Right renal pelvis (tissue), 4 donors: ENCODE data around the gene PTPRE. TPM values are rescaled to one million over a fixed set of nuclear protein-coding genes. Genes with fewer than 3 reads are reported as not detected.

ENCODE experiments used
- DNase-seq, 4 donors: peaks; one replicate each; pipeline ENCODE4 v3.0.0-alpha.2; 2013; ENCODE audit warnings: low read depth in 4 of 4, low spot score in 3 of 4, missing footprints in 1 of 4
- polyA plus RNA-seq, 4 donors: library from polyadenylated mRNA; unstranded; fragments of 120-200 nt; gene quantifications; one replicate each; pipeline ENCODE4 v1.2.1, GENCODE V29; 2013; ENCODE audit not compliant: insufficient read length in 4 of 4

Gene PTPRE
- polyA plus RNA-seq, 4 donors, result 5.5 to 6.8 (median 6.2) TPM

DNA sequence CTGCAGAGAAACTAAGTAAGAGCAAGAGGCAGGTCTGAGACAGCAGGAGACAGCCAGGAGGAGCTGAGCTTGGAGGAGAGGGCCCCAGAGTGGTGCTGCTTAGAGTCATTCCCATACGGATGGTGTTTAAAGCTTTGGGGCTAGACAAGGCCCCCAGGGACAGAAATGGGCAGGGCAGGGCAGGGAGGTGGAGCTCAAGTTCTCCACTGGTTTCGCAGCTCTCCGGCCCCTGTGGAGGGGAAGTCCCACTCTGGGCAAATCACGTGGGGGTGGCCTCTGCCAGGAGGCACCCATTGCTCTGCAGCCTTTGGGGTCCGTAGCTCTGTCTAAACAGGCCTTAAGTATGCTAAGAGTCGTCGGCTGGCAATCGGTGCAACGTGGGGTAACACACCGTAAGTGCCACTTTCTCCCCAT lies 1.0 kb upstream of the PTPRE start:
- no peak for DNase-seq

GRCh38 chr10:127907411-127908105 lies 655 bp downstream of the PTPRE start:
- peak in 1 of 4 donors; percentile 2 for DNase-seq

DNA sequence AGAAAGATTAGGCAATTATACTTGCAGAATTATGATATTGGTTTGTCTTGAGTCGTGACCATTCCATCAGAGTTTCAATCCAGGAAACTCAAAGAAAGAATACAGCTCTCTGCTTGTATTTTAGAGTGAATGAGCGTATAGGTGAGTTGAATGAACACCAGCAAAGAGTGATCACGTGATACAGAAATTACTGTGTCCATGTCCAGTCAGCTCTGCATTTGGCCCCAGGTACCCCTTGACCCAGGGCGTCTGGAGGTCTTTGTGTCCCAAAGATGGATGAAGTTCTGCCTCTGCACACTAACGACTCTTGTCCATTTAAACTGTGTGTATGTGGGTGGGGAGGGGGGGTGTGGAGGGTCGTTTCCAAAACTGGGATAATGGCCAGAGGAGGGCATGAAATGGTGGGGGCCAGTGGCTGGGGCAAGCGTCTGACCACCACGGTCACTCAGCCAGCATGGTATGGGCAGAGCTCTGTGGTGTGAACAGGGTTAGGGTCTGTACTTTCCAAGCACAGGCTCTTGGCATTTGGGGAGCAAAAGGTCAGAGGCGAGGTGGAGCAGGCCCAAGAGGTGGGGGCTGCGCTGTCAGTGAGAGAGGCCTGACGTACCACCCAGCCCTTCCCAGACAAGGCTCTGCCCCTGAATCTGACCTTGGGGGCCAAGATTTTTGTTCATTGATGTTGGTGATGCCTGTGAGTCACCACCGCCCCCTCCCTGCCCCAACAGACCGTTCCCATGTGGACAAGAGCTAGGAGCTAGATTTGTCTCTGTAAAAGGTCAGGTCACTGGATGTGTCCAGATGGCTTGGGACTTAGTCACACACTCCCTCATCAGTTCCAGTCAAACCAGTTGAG lies 1.4 kb downstream of the PTPRE start:
- no peak for DNase-seq

DNA sequence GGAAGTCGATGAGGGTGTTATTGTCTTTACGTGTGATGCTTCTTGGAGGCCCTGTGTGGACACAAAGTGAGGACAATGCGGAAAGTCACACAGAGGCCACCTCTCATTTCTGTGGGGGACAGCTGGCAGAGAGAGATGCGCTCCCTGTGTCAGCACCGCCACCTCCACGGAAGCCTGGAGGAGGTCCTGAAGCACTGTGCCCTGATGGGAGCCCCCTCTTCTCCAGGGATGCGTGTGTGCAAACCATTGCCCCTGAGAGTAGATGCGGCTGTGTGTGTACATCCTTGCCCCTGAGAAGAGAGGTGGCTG lies 2.0 kb downstream of the PTPRE start:
- DNase-seq, result no peak

- DNase-seq, result no peak
Measured at GRCh38 chr10:127909716-127910463, 3.0 kb downstream of the PTPRE start.

- no peak for DNase-seq
Measured at GRCh38 chr10:127910464-127910770, 3.5 kb downstream of the PTPRE start.

- no peak for DNase-seq
Measured at GRCh38 chr10:127911218-127911866, 4.4 kb downstream of the PTPRE start.

DNA sequence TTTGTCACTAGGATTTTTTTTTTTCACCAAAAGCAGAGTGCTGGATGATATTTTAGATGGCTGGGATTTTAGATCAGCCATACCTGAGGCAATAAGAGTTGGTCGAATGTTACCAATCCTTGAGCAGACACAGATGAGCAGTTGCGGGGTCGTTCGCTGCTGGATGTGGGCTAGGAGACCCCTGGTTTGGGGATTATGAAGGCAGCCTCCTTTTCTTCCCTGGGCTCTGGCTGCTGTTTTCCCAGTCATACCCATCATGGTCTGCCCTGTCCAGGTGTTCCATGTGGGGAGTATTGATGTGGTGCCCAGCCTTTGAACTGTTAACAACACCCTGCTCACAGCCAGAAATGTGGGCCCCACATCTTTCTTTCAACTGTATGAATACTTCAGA lies 5.0 kb downstream of the PTPRE start:
- DNase-seq, result no peak

DNA sequence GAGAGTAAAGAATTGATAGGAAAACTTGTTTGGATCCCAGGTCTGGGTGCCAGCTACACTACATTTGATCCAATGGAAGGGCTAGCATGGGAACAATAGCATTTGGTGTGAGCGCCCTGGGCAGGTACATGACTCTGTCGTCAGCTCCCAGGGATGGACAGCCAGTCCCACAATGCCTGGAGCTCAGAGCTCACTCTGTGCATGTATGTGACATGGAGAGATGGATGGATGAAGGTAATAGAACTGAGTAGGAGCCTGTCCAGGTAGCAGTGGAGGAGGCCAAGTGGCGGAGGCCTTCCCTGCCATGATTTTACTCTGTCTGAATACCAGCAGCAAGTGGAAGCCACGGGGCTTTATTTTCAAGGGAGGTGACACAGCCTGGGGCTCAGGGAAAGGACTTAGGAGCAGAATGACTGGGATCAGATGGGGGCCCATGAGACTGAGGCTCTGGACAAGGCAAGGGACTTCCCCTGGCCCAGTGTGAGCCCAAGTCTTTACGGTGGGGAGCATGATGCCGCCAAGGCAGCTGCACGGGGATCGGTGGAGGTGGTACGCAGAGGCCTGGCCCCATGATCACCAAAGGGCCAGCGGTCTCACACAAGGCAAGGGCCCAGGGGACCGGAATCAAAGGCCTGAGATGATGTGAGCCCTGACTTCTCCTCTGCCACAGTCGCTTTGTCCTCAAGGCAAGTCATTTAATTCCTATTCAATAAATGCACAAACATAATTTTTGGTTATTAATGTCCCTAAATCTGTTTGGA lies 5.9 kb downstream of the PTPRE start:
- DNase-seq, result no peak

DNA sequence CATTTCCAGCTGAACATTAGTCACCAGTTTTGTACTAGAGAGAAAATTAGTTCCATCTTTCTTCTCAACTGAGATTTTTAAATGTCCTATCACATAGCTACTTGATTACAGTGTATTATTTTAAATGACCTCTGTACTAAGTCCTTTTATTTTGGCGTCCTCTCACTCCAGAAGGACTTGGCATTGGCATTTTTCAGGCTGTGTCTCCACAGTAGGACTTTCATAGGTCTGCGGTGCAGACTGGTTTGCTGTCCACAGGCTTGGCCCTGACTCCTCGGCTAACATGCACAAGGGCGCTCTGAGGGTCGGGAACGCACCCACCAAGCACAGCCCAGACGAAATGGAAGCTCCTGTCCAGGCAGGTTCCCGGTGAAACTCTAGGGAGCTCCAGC lies 6.5 kb downstream of the PTPRE start:
- DNase-seq, result no peak

- no peak for DNase-seq
Measured at GRCh38 chr10:127915324-127915723, 8.4 kb downstream of the PTPRE start.

DNA sequence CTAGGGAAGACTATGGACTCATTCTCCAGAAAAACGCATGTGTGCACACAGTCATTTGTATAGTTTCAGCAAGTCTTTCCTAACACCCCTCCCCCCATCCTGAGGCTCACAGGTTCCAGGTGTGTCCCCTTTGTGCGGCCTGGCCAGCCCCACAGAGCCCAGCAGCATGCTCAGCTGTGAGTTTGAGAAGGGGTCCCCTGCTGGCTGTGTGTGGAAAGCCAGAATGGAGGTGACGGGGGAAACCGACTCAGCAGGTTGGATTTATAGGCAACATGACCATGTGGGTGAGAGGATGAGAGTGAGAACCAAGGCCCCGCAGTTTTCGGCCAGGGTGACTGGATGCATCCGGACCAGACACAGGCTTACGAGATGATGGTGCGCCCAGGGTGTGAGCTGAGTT lies 9.9 kb downstream of the PTPRE start:
- DNase-seq, result no peak

DNA sequence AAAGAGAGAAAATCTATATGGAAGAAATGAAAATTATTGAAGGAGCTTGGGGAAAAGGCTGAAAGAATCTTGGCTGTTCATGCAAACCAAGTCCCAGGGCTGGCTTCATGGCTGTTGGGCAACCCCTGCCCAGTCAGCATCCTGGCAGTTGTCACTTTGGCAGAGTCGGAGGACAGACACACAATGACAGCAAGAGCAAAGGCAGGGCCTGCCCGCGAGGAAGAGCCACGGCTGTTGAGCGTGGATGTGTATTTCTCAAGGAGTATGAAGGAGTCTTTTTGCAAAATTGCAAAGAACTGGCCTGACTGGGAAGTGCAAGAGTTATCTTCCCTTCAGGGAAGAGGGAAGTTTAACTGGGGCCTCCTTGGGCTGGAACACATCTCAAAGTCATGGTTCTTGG lies 11.7 kb downstream of the PTPRE start:
- DNase-seq, result no peak

DNA sequence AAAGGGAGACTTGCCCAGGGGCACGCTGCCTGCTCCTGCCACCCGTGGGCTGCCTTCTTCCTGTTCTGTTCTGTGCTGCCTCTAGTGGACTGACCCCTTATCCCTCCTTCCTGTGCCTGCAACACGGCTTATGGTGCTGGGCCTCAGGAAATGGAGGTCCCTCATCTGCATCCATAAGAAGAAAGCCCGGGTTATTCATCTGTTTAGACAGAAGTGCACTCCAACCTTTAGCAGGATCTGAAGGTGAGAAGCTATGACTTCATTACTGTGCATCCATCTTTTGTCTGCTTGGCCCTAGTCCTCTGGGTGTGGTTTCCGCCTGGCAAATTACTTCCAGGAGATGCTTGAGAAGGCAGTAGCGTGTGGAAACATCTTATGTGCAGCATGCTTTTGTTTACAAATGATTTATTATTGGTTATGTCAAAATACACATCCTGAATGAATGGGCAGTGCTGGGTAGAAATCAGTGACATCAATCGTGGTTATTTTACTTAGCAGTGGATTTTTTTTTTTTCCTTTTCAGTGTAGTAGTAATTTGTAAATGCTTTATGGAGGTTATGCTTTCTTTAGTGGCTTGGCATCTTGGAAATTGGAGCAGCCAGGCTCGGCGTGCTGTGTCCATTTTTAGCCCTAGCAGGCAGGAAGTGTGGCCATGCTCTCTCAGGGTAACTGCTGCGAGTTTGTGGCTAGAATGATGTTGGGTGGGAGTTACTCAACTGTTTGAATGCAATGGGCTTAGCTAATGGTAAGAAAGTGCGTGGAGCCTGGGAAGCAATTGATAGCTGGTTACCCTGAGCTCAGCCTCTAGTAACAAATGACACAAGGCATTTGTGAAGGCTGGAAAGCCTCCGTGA lies 12.7 kb downstream of the PTPRE start:
- no peak for DNase-seq

- no peak for DNase-seq
Measured at GRCh38 chr10:127920306-127921074, 13.6 kb downstream of the PTPRE start.

DNA sequence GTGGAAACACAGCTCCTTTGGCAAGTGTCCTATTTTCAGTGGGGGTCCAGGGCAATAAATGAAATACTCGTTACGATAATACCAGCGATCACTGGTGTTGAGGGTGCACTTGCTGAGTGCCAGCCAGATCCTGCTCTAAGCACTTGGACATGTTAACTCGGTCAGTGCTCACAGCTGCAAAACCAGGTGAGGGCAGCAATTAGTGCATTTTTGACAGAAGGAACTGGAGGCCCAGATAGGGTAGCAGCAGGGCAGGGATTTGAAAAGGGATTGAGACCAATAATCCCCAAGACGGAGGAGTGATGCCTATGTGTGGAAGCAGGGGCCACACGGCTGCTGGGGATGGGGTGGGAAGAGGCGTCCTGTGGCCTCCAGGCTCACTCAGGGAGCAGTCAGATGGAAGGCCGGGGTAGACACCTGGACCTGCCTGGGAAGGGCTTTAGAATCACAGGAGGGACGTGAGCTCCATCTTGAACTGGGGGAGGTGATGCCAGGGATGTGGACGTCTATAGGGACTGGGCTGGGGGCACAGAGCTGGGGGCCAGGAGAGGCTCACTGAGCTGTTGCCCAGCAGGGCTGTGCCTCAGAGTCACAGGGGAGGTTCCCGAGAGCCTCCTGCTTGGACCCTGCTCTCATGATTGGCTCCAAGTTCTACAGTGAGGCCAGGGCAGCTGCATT lies 14.3 kb downstream of the PTPRE start:
- DNase-seq, result no peak

DNA sequence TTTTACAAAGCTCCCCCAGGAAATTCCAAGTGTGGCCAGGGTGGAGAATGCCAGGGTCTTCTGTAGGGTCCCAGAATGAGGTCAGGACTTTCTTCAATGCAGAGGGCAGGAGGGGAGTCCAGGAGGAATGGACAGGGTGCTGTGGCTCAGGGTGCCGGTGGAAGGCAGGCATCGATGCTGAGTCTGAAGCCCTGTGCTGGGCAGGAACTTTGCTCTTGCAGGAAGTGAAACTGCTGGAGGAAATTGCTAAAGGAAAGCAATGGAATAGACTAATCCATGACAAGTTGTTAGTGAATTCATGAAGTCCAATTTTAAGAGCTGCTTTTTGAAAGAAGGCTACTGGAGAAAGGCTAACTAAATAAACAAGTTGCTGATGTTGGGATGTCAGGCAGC lies 14.8 kb downstream of the PTPRE start:
- DNase-seq, result no peak

GRCh38 chr10:127922206-127922605 lies 15.3 kb downstream of the PTPRE start:
- DNase-seq, result no peak
